Measurements from ENCODE around the gene PRKCE.

Gene PRKCE

DNA sequence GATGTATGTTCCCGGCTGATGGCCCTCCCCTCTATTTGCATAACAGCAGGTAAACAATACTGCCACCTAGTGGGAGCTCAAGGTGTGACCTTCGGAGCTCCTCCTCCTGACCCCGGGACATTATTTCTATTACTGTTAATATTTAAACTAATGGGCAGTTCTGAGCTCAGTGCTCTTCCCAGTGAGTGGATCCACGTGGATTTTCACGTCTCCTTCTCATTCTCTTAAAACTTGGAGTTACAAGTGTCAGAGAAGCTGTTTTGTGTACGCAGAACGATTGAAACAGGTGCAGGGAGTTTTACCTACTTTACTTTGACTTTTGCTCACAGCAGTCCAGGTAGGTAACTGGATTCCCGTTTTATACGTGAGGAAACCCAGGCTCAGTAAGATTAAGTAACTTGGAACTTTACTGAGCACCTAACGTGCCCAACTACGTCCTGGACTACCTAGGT, 127.3 kb downstream of the PRKCE start:
- DNase-seq (ENCODE audit: low read depth, low spot score) = peak; percentile 66

DNA sequence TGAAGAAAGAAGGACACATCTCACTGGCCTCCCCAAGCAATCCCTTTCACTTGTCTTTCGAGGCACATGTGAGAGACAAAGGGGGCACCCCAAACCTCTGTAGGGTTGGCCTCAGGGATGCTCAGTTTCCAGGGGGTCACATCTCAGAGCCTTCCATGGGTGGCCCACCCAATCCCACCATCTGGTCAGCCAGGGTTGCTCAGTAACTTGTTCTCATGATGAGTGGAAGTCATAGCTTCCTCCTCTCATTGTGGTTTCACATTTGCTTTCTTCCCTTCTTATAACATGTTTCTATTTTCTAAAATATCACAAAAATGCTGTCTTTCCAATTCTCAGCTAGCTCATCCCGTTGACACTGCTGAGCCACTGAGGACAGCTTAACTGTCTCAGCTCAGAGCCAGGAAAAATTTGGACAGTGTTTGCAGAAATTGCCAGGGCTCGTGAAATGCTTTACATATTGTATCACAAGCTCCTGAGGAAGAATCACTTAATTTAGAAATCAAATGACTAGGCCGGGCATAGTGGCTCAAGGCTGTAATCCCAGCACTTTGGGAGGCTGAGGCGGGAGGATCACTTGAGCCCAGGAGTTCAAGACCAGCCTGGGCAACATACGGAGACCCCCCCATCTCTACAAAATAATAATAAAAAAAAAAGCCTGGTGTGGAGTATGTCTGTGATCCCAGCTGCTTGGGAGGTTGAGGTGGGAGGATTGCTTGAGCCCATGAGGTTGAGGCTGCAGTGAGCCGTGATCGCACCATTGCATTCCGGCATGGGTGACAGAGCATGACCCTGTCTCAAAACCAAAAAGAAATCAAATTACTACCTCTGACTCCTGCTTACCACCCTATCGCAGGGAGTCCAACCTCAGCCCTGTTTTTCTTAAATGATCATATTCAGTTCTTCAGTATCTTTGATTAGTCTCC, 129.3 kb downstream of the PRKCE start:
- no peak for DNase-seq (ENCODE audit: low read depth, low spot score)

DNA sequence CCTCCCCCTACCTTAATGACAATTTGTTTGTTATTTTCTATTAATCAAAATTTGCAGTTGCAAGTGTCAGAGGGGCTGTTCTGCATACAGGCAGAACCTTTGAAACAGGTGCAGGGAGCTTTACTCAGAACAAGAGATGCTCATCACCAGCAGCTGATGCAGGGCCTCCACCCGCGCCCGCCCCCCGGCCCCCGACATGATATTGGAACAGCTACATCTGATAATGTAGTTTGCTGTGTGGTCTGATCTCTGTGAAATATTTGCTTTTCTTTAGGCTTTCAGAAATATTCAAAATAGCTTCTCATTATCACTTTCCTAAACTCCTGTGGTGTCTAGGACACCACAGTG, 130.0 kb downstream of the PRKCE start:
- DNase-seq (ENCODE audit: low read depth, low spot score) = no peak

DNA sequence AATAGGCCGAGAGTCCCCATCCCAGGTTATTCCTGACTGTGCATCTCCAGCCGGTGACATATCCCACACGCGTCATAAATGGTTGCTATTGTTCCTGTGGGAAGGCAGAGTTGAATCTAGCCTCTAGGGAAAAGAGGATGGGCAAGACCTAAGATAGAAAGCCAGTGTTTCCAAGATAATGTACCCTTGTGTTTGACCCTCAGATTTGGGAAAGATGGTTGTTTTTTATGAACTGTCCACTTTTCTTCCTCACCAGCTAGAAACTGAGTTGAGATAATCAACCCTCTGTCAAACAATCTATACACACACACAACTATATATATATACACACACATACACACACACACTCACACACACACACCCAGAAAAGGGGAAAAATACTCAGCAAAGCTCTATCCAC, 131.0 kb downstream of the PRKCE start:
- DNase-seq (ENCODE audit: low read depth, low spot score) = no peak

DNA sequence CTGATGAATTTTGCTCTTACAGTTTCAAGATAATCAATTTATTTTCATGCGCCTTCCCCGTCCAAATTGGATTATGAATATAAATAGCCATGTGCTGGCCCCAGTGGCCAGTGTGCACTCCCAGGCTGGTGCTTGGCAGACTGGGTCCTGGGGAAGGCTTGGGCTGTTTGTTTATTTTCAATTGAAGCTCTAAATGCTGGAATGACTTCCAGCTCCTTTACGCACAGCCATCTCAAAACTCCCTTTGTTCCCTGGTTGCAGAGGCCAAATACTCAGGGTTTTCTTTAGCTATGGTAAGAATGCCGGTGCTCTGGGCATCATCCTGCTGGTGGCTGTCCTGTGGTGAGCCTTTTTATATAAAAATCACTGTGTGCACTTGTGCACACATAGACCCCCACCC, 131.5 kb downstream of the PRKCE start:
- no peak for DNase-seq (ENCODE audit: low read depth, low spot score)

DNA sequence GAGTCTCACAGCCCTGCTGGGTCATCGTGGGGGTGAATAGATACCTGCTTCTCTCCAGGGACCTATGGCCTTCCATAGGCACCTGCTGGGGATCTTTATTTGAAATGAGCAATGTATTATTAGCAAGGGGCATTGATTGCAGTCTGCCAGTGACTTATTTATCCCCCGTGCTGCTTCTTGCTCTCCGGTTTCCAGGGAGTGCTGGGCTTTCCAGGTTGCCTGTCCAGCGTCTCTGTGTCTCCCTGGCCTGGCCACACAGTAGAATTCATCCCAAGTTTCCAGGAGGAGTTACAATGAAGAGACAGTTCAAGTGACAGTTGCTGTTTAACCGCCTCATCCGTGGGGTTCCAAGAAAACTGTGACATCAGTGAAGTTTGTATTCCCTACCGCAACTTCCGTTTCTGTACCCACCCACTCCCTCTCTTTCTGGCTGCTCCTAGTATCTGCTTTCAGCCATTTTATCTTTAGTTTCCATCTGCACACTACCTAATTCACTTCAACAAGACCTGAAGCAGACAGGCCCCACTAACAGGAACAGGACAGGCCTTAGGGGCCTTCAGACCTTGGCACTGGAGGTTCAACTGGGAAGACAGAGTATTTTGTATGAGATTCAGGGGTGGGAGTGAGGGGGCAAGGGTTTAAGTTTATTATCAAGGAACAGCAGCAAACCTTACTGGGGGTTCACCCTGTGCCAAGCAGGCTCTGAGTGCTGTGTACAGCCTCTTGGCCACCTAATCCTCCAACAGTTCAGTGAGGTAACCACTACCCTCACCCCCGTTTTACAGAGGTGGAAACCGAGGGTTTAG, 134.8 kb downstream of the PRKCE start:
- no peak for DNase-seq (ENCODE audit: low read depth, low spot score)

DNA sequence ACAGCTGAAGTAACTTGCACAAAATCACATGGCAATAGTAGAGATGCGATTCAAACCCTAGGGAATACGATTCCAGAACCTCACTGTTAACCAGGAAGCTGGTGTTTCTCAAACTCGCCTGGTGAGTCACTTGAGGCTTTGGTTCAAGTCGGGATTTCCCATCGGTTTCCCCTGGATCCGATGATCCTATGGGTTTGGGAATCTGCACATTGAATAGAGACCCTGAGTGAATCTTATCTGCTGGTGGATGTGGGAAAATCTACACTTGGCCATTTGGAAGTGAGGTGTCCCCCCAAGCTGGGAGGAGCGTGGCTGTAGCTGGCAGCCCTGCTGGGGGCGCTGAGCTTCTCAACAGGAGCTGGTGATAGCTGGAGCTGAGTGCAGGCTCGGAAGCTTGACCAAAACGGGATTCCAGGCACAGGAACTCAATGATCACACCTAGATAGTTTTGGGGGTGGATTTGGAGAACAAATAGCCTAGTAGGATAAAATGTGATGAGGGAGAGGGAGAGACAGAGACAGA, 135.4 kb downstream of the PRKCE start:
- DNase-seq (ENCODE audit: low read depth, low spot score) = no peak

DNA sequence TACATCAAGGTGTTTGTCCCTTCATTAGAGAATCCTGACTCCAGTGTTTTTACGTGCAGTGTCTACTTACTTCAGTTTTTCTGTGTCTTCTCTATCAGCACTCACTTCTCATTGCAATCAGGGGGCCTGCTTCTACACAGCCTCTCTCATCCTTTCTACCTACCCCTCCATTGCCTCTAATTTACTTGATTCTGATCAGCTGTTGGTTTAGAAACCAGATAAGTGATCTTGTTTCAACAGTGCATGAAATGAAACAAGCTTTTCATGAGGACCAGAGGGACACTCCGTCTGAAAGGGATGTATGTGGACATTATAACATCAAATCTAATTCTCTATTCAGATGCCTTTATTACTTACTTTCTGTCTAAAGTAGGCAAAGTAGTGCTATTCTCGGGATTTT, 136.9 kb downstream of the PRKCE start:
- no peak for DNase-seq (ENCODE audit: low read depth, low spot score)

DNA sequence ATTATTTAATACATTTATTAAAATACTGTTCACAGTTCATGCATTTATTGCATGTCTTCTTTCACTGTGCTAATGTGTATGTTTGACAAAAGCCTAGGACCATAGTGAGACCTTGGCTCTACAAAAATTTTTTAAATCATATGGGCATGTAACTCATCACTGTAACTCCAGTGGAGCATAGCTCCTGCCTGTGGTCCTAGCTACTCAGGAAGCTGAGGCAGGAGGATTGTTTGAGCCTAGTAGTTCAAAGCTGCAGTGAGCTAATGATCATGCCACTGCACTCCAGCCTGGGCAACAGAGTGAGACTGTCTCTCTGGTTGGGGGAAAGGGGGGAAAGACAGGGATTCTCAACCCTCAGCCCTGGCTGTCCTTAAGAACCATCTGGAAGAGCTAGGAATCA, 137.8 kb downstream of the PRKCE start:
- no peak for DNase-seq (ENCODE audit: low read depth, low spot score)

DNA sequence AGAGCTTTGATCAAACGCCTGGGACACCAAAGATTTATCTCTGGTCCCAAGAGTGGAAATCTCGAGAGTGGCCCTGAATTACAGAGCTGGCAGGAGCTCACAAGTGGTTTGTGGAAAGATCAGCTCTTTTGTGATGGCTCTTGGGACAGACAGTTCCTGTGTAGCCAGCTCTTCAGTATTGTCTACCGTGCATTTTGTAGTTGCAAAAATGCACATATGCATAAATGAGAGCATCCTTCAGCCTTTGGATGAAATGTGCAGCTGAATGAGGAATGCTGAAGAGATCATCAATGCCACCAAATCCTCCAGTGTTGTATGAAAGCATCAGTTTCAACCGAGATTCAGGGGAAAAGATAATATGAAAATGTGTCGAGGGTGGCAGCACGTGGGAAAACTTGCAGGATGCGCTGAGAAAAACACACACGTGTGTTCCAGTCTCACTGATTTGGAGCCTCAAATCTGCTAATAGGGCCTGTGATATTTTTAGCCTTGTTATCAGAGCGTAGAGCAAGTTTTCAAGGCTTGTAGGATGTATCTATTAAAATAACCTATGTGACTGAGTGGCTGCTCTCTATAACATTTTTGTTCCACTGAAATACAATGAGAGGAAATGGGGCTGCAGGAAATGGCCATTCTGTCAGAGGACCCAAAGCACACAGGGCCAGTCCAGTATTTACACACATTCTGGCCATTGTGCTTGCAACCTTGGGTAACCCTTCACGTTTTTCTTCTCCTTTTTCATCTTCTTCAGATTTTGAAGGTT, 138.7 kb downstream of the PRKCE start:
- DNase-seq (ENCODE audit: low read depth, low spot score) = no peak

DNA sequence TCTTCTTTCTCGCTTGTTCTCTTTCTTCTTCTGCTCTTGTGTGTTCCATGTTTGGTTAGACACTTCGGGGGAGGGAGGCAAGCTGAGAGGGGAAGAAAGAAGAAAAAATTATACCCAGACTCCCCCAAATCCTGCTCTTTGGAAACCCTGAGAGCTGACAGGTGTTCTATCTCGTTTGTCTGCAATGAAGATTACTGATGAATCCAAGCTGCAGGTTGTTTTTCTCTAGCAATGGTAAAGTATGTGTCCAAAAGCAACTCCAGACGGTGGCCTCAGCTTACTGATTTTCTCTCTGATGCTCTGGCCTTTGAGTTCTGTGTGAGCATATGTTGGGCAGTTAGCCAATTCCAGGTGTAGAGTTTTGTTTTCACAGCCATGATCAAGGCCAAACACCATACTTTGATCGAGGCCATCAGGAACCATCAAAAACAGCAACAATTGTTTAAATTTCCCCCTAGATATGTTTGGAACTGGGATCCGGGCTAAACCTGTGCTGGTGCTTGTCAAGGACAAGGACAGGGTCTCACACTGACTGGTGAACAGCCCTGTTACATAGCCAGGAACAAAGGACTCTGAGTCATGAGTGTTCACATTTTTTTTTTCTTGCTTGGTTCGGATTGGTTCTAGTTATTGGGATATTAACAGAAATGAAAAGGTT, 142.0 kb downstream of the PRKCE start:
- DNase-seq (ENCODE audit: low read depth, low spot score) = no peak

DNA sequence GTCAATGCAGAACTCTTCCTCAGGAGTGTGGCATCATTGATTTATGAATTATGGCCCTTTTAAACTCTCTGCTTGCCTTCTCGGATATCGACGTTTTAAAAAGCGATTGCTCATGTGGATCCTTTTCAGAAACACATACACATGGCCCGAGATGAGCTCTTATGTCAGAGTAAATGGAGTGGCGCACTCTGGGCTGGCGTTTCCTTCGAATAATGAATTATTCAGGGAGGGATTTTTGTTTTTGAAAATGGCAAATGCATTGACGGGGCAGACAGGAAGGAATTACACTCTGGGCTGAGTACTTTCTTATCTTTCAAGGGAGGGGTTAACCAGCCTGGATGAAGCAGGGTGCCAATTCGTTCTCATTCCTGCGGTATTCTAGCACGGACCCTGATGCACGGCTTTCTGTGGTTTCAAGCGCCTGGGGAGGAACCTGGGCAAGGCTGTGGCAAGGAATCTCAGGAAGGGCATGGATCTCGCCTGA, 142.7 kb downstream of the PRKCE start:
- DNase-seq (ENCODE audit: low read depth, low spot score) = no peak

DNA sequence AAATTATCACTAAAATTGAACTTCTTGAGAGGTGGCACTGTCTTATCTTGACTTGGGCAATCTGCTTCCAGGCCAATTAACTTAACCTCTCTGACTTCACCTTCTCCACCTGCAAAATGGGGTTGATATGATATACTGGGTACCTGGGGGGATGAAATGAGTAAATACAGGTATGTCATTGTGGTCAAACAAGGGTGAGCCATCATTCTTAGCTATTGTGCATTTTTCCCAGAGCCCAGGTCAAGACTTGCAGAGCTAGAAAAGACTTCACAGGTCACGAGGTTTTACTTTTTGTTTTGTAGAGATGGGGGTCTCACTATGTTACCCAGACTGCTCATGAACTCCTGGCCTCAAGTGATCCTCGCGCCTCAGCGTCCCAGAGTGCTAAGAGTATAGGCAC, 145.0 kb downstream of the PRKCE start:
- no peak for DNase-seq (ENCODE audit: low read depth, low spot score)

DNA sequence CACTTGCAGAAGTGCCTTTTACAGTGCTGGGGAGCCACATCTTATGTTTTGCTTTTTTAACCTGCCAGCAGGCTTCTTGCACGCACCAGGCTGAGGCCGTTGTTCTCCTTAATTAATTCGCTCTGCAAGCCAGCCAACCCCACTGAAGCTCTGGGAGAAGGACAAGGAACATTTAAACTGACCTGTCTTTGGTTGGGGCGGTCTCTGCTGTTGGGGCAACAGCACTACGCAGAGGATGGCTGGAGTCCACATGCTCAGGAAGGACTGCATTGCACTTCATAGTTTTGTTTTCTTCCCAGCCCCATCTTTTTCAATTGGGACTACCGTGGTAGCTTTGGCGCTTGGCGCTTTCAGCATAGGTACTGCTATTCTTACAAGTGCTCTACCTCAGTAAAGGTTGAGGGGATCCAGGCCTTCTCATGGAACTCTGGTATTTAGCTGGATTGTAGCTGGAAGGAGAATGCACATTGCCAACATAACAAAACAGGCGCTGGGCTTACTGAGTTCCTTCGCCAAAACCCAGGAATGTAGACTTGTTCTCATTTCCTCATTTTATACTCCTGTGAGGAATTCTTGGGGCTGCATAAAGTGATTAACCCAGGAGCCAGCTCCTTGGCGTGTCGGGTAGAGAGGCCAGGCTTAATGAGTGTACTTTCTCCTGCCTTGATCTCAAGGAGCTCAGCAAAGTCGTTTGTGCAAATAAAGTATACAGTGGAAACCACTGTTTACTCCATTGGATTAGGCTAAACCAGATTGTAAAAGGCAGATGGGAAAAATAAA, 146.2 kb downstream of the PRKCE start:
- no peak for DNase-seq (ENCODE audit: low read depth, low spot score)

DNA sequence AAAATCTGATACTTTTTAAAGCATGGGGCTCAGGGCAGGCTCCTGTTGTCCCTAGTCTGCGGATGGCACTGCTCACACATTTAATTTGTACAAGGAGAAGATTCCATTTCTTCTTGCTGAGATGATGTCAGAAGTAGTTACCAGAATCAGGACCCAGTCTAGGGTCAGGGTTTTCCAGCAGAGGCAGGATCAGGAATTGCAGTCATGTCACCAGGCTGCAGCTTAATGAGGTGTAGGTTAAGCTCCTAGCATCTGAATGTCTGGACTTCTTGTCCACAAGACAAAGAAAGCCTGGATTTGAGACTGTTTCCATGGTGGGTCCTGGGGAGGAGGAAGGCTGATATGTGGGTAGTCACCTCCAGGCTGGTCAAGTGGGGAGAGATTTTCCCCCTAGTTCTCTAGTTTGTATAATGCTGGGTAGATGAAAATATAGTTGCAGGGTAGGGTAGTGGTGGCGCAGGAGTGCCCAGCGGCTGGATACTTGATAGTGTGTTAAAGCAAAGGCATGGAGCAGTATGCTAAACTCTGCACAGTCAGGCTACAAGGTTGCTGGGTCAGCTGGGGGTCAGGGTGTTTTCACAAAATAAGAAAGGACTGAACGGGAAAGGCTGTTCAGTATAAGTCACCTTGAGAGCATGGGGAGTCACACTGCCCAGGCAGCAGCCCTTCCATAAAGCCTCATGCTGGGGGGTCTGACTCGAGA, 148.4 kb downstream of the PRKCE start:
- no peak for DNase-seq (ENCODE audit: low read depth, low spot score)

DNA sequence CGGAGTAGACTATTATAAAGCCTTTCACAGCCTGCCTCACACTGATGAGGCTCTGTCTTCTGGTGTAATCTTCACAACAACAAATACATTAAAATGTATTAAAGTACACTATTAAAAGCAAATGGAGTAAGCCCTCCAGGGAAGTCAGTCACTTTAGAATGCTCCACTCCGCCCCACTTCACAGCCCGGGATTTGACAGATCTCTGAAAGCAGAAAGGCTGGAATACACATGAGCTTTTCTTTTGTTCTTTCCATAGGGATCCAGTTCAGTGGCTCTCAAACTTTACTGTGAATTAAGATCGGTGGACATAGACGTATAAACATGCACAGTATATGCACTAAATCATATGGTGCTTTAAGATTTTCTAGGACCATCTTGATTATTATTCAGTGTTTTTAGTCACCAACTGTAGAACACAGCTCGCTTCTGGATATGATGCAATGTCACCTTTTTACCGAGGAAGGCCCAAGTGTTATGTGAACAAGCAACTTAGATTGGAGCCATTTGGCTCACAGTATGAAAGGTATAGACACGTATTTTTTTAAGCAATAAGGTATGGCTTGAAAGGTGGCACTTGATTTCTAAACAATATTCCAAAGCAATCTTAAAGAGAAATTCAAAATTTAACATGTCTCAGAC, 151.1 kb downstream of the PRKCE start:
- DNase-seq (ENCODE audit: low read depth, low spot score) = no peak

DNA sequence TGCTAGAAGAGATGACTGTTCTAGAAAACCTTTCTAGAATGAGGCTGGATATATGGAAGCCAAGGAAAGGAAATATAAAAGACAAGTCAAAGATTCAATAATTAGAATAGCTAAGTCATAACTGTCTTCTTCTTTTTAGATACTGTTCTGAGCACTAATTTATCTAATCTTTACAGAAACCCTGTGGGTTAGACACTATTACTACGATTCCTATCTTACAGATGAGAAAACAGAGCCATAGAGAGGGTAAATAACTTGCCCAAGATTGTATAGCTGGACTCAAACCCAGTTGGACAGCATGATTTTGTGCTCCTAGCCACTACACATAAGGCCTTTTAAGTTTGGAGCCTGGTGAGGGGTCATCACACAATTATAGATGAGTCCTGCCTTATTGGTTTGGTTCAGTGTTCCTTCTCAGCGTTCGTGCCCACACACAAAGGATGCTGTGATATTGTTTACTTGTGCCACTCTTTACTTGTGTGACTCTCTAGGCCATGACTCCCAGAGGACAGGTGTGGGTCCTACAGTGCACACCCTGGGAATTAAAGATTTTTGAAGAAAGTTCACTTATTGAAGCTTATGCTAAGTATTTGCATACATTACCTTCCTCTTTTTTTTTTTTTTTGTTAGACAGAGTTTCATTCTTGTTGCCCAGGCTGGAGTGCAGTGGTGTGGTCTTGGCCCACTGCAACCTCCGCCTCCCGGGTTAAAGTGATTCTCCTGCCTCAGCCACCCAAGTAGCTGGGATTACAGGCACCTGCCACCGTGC, 153.7 kb downstream of the PRKCE start:
- no peak for DNase-seq (ENCODE audit: low read depth, low spot score)

DNA sequence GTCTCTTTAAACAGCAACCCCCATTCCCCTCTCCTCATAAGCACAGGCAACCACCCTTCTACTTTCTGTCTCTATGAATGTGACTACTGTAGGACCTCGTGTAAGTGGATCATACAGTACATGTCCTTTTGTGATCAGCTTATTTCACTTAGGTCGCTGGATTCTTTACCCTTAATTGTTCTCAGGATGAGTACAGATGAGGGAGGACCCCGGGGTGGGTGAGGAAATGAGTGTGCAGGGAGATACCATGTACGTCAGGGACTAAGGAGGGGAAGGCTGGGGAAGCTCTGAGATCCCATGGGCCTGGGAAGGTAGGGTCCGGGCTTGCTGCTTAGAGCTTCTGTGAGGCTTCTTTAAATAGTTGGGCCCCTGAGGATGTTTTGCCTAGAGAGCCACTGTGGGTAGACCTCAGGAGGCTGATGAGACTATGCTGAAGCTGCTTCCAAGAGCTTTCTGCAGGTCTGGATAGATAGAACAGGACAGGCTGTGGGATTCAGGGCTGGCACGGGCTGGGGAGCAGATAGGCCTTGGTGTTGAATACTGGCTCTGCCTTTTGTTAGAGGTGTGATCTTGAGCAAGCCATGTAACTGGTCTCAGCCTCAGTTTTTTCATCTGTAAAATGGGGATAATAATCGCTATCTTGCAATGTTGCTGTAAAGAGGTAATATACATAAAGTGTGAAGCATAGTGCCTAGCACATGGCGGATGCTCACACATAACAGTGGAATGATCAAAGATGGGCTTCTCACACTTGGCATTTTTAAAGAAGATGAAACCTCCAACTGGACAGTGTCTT, 155.3 kb downstream of the PRKCE start:
- DNase-seq (ENCODE audit: low read depth, low spot score) = no peak
